Keratinocyte (primary cell): ENCODE measurements around the gene NRDE2. TPM values are rescaled to one million over a fixed set of nuclear protein-coding genes. Genes with fewer than 3 reads are reported as not detected.

Experiments used
- DNase-seq: peaks from one replicate; pipeline ENCODE4 v3.0.0-alpha.2; 2011; ENCODE audit warnings: low read depth, missing footprints, low spot score
- FAIRE-seq: peaks from 2 replicates; lab custom pipeline; 2011; peaks lifted over from hg19 to GRCh38; lab: Jason Lieb, UNC
- H2AFZ ChIP-seq: 2 replicates; pipeline ENCODE4 v1.6.0; 2012; ENCODE audit warnings: low read length, control low read depth, inconsistent platforms; ENCODE audit not compliant: control insufficient read depth
- H3K27ac ChIP-seq: 2 replicates; pipeline ENCODE4 v1.5.1; 2011; ENCODE audit warnings: low read length; ENCODE audit not compliant: control insufficient read depth, insufficient read depth
- H3K27me3 ChIP-seq: 3 replicates; pipeline ENCODE4 v1.6.0; 2011; ENCODE audit warnings: low read length; ENCODE audit not compliant: control insufficient read depth, insufficient read depth; ENCODE audit errors: extremely low read depth
- H3K36me3 ChIP-seq, 2 experiments: 2 replicates in 1 of 2; 3 replicates in 1 of 2; pipeline ENCODE4 v1.5.1; 2011; ENCODE audit warnings: low read length in 2 of 2, mild to moderate bottlenecking in 1 of 2; ENCODE audit not compliant: control insufficient read depth in 2 of 2, insufficient read depth in 2 of 2; ENCODE audit errors: extremely low read depth in 1 of 2
- H3K4me1 ChIP-seq: 3 replicates; pipeline ENCODE4 v1.5.1; 2011; ENCODE audit warnings: low read length; ENCODE audit not compliant: control insufficient read depth, insufficient read depth; ENCODE audit errors: extremely low read depth
- H3K4me2 ChIP-seq: 3 replicates; pipeline ENCODE4 v1.6.0; 2011; ENCODE audit warnings: low read depth, low read length; ENCODE audit not compliant: control insufficient read depth, insufficient read depth; ENCODE audit errors: extremely low read depth
- H3K4me3 ChIP-seq, 3 experiments: fragments of 200-600 bp in 1 of 3; sonication (generic) in 1 of 3; 2 replicates in 2 of 3; 3 replicates in 1 of 3; pipeline ENCODE4 v1.5.1; 2011 to 2016; ENCODE audit warnings: low read length in 3 of 3, mild to moderate bottlenecking in 3 of 3, control low read depth in 2 of 3, inconsistent platforms in 1 of 3, low read depth in 1 of 3, mixed read lengths in 1 of 3, mixed run types in 1 of 3, moderate library complexity in 1 of 3; ENCODE audit not compliant: control insufficient read depth in 2 of 3, insufficient read depth in 2 of 3; ENCODE audit errors: extremely low read depth in 1 of 3
- H3K79me2 ChIP-seq: 2 replicates; pipeline ENCODE4 v1.6.0; 2012; ENCODE audit warnings: low read length; ENCODE audit not compliant: control insufficient read depth, insufficient read depth
- H3K9ac ChIP-seq: 3 replicates; pipeline ENCODE4 v1.6.0; 2011; ENCODE audit warnings: low read length; ENCODE audit not compliant: control insufficient read depth, insufficient read depth; ENCODE audit errors: extremely low read depth
- H3K9me1 ChIP-seq: 3 replicates; pipeline ENCODE4 v1.6.0; 2011; ENCODE audit warnings: low read length; ENCODE audit not compliant: control insufficient read depth, insufficient read depth; ENCODE audit errors: extremely low read depth
- H3K9me3 ChIP-seq: 2 replicates; pipeline ENCODE4 v1.5.1; 2012; ENCODE audit warnings: low read depth, low read length; ENCODE audit not compliant: control insufficient read depth
- H4K20me1 ChIP-seq: 3 replicates; pipeline ENCODE4 v1.6.0; 2011; ENCODE audit warnings: low read length; ENCODE audit not compliant: control insufficient read depth, insufficient read depth; ENCODE audit errors: extremely low read depth
- EZH2 ChIP-seq: IDR thresholded peaks from one replicate; pipeline ENCODE4 v1.6.1; 2012; ENCODE audit warnings: inconsistent platforms, mild to moderate bottlenecking, low read length, moderate library complexity
- dilution Hi-C: fragments of 300-500 bp; cut with MboI; formaldehyde crosslinking; loops from one replicate; pipeline ENCODE4 v1.7.0; 2020; ENCODE audit warnings: low sequenced_read_pairs; ENCODE audit not compliant: extremely low pct_ligation_motif_present
- polyA plus RNA-seq, 5 experiments: library from polyadenylated mRNA; depleted of rRNA in 3 of 5; stranded (reverse) in 3 of 5; stranded (forward) in 1 of 5; unstranded in 1 of 5; fragments of >200 nt; gene quantifications; 1 replicate in 1 of 5; 2 replicates in 3 of 5; 3 replicates in 1 of 5; pipeline versions ENCODE4 v1.2.1 to v1.2.3, GENCODE V29; 2011 to 2012; ENCODE audit warnings: missing spikeins in 2 of 5, low read depth in 1 of 5, low replicate concordance in 1 of 5
- TF ChIP-seq, protein P1 (sequence below), 3 experiments: IDR thresholded peaks in 1 of 3; conservative IDR thresholded peaks in 1 of 3; optimal IDR thresholded peaks in 1 of 3; 2 replicates in 2 of 3; 3 replicates in 1 of 3; pipeline versions ENCODE3 to v1.5.1; 2011; ENCODE audit warnings: low read length in 3 of 3, mild to moderate bottlenecking in 3 of 3, moderate library complexity in 2 of 3, control low read depth in 1 of 3, inconsistent platforms in 1 of 3; ENCODE audit not compliant: insufficient read depth in 2 of 3; ENCODE audit errors: extremely low read depth in 1 of 3

Gene NRDE2
- polyA plus RNA-seq, 1 donor (not counting 4 experiments of a cell fraction or from before 2014, with no cell fraction given), result 9.2 TPM

DNA sequence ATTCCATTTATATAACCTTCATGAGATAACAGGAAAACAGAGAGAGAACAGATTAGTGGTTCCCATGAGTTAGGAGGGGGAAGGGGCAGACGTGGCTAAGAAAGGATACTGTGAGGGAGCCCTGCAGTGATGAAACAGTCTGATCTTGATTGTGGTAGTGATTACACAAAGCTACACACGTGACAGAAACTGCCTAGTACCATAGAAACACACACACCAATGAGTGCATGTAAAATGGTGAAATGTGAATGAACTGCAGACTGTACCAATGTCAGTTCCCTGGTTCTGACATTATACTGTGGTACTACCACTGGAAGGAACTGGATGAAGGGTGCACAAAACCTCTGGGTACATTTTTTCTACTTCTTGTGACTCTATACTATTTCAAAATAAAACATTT, 36.9 kb downstream of the NRDE2 start:
- H3K9me1 ChIP-seq, result no peaks in the 10 kb centered on the region
- H3K79me2 ChIP-seq, result no peaks in the 10 kb centered on the region
- H3K27me3 ChIP-seq, result no peaks in the 10 kb centered on the region
- TF ChIP-seq, protein P1, sequence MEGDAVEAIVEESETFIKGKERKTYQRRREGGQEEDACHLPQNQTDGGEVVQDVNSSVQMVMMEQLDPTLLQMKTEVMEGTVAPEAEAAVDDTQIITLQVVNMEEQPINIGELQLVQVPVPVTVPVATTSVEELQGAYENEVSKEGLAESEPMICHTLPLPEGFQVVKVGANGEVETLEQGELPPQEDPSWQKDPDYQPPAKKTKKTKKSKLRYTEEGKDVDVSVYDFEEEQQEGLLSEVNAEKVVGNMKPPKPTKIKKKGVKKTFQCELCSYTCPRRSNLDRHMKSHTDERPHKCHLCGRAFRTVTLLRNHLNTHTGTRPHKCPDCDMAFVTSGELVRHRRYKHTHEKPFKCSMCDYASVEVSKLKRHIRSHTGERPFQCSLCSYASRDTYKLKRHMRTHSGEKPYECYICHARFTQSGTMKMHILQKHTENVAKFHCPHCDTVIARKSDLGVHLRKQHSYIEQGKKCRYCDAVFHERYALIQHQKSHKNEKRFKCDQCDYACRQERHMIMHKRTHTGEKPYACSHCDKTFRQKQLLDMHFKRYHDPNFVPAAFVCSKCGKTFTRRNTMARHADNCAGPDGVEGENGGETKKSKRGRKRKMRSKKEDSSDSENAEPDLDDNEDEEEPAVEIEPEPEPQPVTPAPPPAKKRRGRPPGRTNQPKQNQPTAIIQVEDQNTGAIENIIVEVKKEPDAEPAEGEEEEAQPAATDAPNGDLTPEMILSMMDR (optimal IDR thresholded peaks at IDR 0.05 in 1 of 3, IDR thresholded peaks at IDR 0.05 in 1 of 3, conservative IDR thresholded peaks at IDR 0.05 in 1 of 3; ENCODE audit: extremely low read depth in 1 of 3, insufficient read depth in 2 of 3, low read length in 3 of 3), result no peak
- TF ChIP-seq EZH2, result no peak
- no peaks in the 10 kb centered on the region for H3K9me3 ChIP-seq
- dilution Hi-C loops, result no loop called here
- peaks cover 12 to 20% of the 10 kb centered on the region in 2 experiments for H3K36me3 ChIP-seq
- no peak overlapping the region for H3K4me3 ChIP-seq
- DNase-seq (no peak), FAIRE-seq (no peak)
- no peaks in the 10 kb centered on the region for H4K20me1 ChIP-seq
- H3K4me2 ChIP-seq, result no peak overlapping the region
- H2AFZ ChIP-seq, result no peak overlapping the region
- H3K4me1 ChIP-seq, result no peaks in the 10 kb centered on the region
- no peak overlapping the region for H3K27ac ChIP-seq
- no peak overlapping the region for H3K9ac ChIP-seq

DNA sequence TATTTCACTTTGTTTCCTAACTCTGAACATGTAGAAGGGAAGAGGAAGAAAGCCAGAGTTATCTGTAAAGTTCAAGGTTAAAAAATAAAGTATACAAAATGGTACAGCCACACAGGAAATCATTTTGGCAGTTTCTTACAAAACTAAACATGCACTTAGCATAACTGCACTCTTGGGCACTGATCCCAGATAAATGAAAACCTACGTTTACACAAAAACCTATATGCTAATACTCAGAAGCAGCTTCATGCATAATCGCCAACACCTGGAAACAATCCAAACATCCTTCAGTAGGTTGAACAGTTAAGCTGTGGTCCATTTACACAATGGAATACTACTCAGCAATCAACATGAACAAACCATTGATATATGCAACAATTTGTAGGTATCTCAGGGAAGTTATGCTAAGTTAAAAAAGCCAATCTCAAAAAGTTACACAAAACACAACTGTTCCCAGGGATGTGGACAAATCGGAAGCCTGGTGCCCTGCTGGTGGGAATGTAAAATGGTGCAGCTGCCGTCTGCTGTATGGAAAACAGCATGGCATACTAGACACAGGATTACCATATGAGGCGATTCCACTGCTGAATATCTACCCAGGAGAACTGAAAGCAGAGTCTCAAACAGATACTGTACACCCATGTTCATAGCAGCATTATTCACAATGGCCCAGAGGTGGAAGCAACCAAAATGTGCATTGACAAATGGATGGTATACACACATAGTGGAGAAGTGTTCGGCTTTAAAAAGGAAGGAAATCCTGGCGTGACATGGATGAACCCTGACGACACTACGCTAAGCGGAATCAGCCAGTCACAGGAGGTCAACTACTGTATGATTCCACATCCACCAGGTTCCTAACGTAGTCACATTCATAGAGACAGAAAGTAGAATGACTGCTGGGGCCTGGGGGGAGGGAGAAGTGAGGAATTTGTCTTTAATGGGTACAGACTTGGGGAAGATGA, 37.7 kb downstream of the NRDE2 start:
- dilution Hi-C loops, result no loop called here
- H4K20me1 ChIP-seq, result no peaks in the 10 kb centered on the region
- H3K36me3 ChIP-seq, result peaks cover 12 to 19% of the 10 kb centered on the region in 2 experiments
- no peaks in the 10 kb centered on the region for H3K79me2 ChIP-seq
- H3K27ac ChIP-seq, result no peak overlapping the region
- H2AFZ ChIP-seq, result no peak overlapping the region
- no peak overlapping the region for H3K4me2 ChIP-seq
- no peaks in the 10 kb centered on the region for H3K27me3 ChIP-seq
- H3K4me1 ChIP-seq, result no peaks in the 10 kb centered on the region
- no peak for FAIRE-seq
- no peaks in the 10 kb centered on the region for H3K9me1 ChIP-seq
- no peak for DNase-seq
- no peaks in the 10 kb centered on the region for H3K9me3 ChIP-seq
- H3K4me3 ChIP-seq, result no peak overlapping the region
- TF ChIP-seq, protein P1 (optimal IDR thresholded peaks at IDR 0.05 in 1 of 3, IDR thresholded peaks at IDR 0.05 in 1 of 3, conservative IDR thresholded peaks at IDR 0.05 in 1 of 3; ENCODE audit: extremely low read depth in 1 of 3, insufficient read depth in 2 of 3, low read length in 3 of 3), result peak in 1 of 3 experiments; percentile 14
- no peak for TF ChIP-seq EZH2
- H3K9ac ChIP-seq, result no peak overlapping the region
